Fibroblast of villous mesenchyme (primary cell): ENCODE results near the gene ELP1. TPM values are rescaled to one million over a fixed set of nuclear protein-coding genes. Genes with fewer than 3 reads are reported as not detected.

Source experiments
- DNase-seq: peaks from one replicate; pipeline ENCODE4 v3.0.0-alpha.2; 2010; ENCODE audit warnings: low read depth
- H3K4me3 ChIP-seq: 2 replicates; pipeline ENCODE4 v1.5.1; 2011; ENCODE audit warnings: low read depth, mild to moderate bottlenecking, low read length
- total RNA-seq: library from RNA; depleted of rRNA; stranded (reverse); fragments of >200 nt; gene quantifications from 2 replicates; pipeline ENCODE4 v1.2.3, GENCODE V29; 2012
- TF ChIP-seq, protein P1 (sequence below): IDR thresholded peaks from 2 replicates; pipeline ENCODE4 v1.5.1; 2012; ENCODE audit warnings: low read depth, mild to moderate bottlenecking, low read length; ENCODE audit not compliant: insufficient read depth

Gene ELP1
- total RNA-seq, 1 donor: 44.0 TPM

DNA sequence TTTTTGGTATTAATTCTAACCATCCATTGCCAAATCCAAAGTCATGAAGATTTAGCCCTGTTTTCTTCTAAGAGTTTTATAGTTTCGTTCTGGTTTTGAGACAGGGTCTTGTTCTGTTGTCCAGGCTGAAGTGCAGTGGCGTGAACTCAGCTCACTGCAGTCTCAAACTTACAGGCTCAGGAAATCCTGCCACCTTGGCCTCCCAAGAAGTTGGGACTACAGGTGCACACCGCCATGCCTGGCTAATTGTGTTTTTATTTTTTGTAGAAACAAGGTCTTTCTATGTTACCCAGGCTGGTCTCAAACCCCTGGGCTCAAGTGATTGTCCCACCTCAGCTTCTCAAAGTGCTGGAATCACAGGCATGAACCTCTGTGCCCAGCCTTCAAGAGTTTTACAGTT, 50.8 kb downstream of the ELP1 start:
- DNase-seq: no peak
- TF ChIP-seq, protein P1, sequence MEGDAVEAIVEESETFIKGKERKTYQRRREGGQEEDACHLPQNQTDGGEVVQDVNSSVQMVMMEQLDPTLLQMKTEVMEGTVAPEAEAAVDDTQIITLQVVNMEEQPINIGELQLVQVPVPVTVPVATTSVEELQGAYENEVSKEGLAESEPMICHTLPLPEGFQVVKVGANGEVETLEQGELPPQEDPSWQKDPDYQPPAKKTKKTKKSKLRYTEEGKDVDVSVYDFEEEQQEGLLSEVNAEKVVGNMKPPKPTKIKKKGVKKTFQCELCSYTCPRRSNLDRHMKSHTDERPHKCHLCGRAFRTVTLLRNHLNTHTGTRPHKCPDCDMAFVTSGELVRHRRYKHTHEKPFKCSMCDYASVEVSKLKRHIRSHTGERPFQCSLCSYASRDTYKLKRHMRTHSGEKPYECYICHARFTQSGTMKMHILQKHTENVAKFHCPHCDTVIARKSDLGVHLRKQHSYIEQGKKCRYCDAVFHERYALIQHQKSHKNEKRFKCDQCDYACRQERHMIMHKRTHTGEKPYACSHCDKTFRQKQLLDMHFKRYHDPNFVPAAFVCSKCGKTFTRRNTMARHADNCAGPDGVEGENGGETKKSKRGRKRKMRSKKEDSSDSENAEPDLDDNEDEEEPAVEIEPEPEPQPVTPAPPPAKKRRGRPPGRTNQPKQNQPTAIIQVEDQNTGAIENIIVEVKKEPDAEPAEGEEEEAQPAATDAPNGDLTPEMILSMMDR: no peak

DNA sequence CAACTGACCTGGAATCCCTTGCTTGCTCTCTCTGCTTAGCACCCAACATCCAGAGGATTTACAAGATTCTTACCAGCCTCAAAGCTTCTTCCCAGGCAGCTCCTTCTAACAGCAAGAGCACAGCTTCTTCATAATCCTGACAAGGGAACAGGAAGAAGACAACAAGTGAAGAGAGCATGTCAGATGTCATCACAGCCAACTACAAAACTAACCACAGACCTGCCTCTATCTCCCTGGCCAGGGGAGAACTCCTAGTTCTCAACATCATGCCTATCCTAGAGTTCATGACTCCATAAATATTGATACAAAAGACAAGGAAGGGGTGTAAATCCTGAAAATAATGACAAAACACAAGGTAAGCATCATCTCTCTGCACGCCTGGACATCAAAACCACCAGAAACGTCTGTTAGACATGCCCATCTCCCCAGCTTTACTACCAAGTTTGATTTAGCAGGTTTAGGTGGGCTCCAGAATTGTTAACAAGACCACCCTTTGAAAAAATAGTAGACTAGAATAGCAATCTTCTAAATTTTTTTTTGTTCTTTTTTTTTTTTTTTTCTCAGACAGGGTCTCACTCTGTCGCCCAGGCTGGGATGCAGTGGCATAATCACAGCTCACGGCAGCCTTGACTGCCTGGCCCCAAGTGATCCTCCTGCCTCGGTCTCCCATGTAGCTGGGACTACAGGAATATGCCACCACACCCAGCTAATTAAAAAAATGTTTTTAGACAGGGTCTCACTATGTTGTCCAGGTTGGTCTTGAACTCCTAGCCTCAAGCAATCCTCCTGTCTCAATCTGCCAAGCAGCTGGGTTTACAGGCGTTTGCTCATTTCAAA, 51.7 kb downstream of the ELP1 start:
- no peak overlapping the region for H3K4me3 ChIP-seq
- DNase-seq: no peak
- TF ChIP-seq, protein P1: no peak

More for the DNA sequence above, 50.8 kb downstream of the ELP1 start:
- H3K4me3 ChIP-seq: no peak overlapping the region

DNA sequence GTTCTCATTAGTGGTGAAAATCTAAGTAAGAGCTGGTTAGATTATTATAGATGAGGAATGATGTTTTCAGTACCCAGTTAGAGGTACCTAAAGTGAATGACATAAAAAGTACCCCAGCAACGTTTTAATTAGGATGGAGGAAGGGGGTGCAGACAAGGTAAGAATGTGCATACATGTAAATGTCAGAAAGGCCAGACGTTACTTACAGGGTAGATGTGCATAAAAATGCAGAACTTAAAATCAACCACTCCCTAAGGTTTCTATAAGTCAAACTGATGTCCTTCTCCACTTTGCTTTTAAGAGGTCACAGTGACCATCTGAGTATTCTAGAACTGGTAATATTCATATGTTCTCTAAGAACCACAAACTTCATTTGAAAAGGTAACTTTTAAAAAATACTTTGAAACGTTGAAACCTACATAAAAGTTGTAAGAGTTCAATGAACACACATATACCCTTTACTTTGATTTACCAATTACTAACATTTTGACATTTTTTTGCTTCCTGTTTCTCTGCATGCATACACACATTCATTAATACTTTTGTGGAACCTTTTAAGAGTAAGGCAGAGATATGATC, 53.1 kb downstream of the ELP1 start:
- TF ChIP-seq, protein P1: no peak
- no peak for DNase-seq
- no peak overlapping the region for H3K4me3 ChIP-seq

DNA sequence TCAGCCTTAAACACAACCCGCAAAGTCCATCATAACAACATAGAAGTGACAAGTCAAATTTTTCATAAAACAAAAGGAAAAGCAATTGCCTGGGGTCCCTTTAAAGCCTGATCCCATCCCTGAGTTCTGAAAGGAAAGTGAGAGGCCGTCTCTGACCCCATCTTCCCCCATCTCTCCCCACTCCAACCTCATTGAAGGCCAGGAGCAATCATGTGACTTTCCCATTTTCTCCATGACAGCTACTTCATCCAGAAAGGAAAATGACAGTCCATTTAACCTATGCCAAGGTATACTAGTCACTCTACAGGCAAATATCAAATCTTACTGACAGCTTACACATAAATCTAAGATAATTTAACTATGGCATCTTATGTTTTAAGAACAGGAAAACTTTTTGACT, 56.4 kb downstream of the ELP1 start:
- no peak overlapping the region for H3K4me3 ChIP-seq
- no peak for DNase-seq
- TF ChIP-seq, protein P1: no peak

DNA sequence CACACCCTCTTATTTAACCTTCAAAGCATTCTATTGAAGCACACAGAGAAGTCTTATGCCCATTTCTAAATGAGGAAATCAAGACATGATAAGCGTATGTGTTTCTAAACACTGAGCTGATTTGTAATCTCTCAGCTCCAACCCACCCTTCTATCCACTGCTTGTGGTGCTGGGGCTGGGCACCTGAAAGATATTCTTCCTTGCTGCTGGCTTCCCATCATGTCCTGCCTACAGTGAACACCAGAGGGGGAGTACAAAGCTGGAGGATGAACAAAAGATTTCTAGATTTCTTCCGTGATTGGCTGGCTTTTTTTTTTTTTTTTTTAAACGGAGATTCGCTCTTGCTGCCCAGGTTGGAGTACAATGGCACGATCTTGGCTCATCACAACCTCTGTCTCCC, 57.5 kb downstream of the ELP1 start:
- no peak for DNase-seq
- no peak overlapping the region for H3K4me3 ChIP-seq
- TF ChIP-seq, protein P1: no peak

DNA sequence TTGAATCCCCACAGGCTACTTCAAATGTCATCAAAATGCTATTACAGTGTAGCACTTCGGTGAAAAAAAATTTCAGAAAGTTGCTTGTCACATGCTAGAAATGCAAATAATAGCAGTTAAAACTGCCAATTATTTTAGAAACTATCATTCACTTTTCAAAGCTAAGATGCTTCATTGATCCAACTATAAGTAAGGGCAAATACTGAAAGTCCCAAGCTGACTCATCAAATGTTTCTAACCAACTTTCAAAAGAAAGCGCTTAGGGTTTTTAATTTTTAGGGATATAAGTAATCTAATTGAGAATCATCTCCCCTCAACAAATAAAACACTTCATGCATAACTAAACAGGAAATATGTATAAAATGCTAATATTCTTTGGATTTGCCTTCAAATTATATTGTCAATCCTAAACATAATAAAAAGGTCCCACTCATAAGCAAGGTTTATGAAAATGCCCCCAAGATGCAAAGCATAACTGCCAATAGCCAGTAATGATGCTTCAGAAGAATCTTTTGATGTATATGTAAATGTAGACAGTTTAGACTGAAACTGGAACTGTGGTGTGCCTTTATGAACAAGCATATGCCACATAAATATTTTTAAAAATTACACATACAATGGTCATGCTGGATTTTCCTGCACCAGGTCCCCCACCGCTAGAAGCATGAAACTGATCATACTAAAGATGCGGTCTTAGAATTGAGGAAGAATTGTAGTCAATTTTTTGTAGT, 59.7 kb downstream of the ELP1 start:
- H3K4me3 ChIP-seq: no peak overlapping the region
- TF ChIP-seq, protein P1: no peak
- DNase-seq: no peak
